ENCODE data around the gene ZNF217. TPM values are rescaled to one million over a fixed set of nuclear protein-coding genes. Genes with fewer than 3 reads are reported as not detected.

ZNF217 gene
- total and polyA plus RNA-seq, 10 of the 15 experiments (the other 5 are each of a cell fraction or from before 2014, with no cell fraction given) = 8.5 to 76.6 (median 40.6) TPM

GRCh38 chr20:53579581-53580375, 13.9 kb downstream of the ZNF217 start:
- H3K4me1 ChIP-seq (ENCODE audit: control insufficient read depth, insufficient read depth, low read length) = peaks cover 9% of the 10 kb centered on the region
- in situ Hi-C loops (cut with MboI) = loop anchor here (5.0 to 10.0 kb wide), 5 partner anchors 265 to 625 kb away; partner anchors contain the start of gene PFDN4
- POLR2A ChIA-PET = interaction anchor here (0.6 to 1.5 kb wide), 6 partner anchors 11 to 338 kb away, joined by 3 to 6 read pairs (median 4); partner anchors contain the start of gene ZNF217
- TF ChIP-seq RUNX3 (IDR thresholded peaks at IDR 0.05; ENCODE audit: low read length) = 0 out of 2 replicates have a peak, but pooled peaks have one; percentile 13
- peak; percentile 65; the same call in 1 of the 2 replicates for TF ChIP-seq SIN3A (IDR thresholded peaks at IDR 0.05; ENCODE audit: low read depth, low read length)
- 0 out of 2 replicates have a peak, but pooled peaks have one; percentile 10 for TF ChIP-seq ZNF24 (IDR thresholded peaks at IDR 0.05)
- TF ChIP-seq BRCA1 (IDR thresholded peaks at IDR 0.05; ENCODE audit: low read depth, low read length) = no peak
- peak; percentile 55; the same call in 1 of the 2 replicates for TF ChIP-seq CBX5 (IDR thresholded peaks at IDR 0.05; ENCODE audit: low read depth)
- TF ChIP-seq BCL3 (IDR thresholded peaks at IDR 0.05; ENCODE audit: borderline replicate concordance, insufficient read depth, low read depth, low read length, poor library complexity, severe bottlenecking) = no peak
- TF ChIP-seq ZNF207 (IDR thresholded peaks at IDR 0.05; ENCODE audit: borderline replicate concordance) = 0 out of 2 replicates have a peak, but pooled peaks have one; percentile 46
- peak; percentile 84 for TF ChIP-seq RAD51 (IDR thresholded peaks at IDR 0.05)
- TF ChIP-seq SMARCA5 (IDR thresholded peaks at IDR 0.05) = peak; percentile 23; the same call in 1 of the 2 replicates
- no peak for TF ChIP-seq PBX3 (IDR thresholded peaks at IDR 0.05; ENCODE audit: insufficient replicate concordance, low read depth, low read length)
- TF ChIP-seq SMC3 (IDR thresholded peaks at IDR 0.05; ENCODE audit: borderline replicate concordance, low read length) = no peak
- TF ChIP-seq CUX1 (IDR thresholded peaks at IDR 0.05; ENCODE audit: insufficient replicate concordance, low read depth, low read length) = no peak
- TF ChIP-seq MAX (IDR thresholded peaks at IDR 0.05; ENCODE audit: low read depth, low read length) = no peak
- 0 out of 2 replicates have a peak, but pooled peaks have one; percentile 20 for TF ChIP-seq JUNB (IDR thresholded peaks at IDR 0.05)

More at GRCh38 chr20:53579581-53580375, 13.9 kb downstream of the ZNF217 start:
- peaks cover 34 to 44% of the 10 kb centered on the region in 2 experiments for H3K36me3 ChIP-seq (ENCODE audit: control insufficient read depth in 2 of 2, insufficient read depth in 2 of 2, low read length in 1 of 2)
- SMC1A ChIA-PET (ENCODE audit: uncharacterized antibody, unreplicated experiment) = interaction anchor here (0.8 to 5.0 kb wide), 35 partner anchors 15 to 483 kb away, joined by 3 to 33 read pairs (median 5); no protein-coding TSS in a partner anchor
- no peak for FAIRE-seq
- peaks cover 99% of the 10 kb centered on the region for H3K79me2 ChIP-seq (ENCODE audit: control insufficient read depth, insufficient read depth, low read length)
- H3K27ac ChIP-seq (ENCODE audit: control insufficient read depth, insufficient read depth) = peak overlapping the region; percentile 69
- CTCF ChIA-PET = interaction anchor here (0.6 to 3.4 kb wide), 14 partner anchors 42 to 484 kb away, joined by 3 to 38 read pairs (median 3); no protein-coding TSS in a partner anchor
- DNase-seq (ENCODE audit: low read depth, low spot score) = no peak
- ATAC-seq = peak; percentile 39
- H3K4me3 ChIP-seq = peak overlapping the region; percentile 79
- WGBS (ENCODE audit: insufficient coverage, insufficient replicate concordance, low lambda C conversion rate, missing lambda C conversion rate) = 2% methylated on average over 10 of the region's 10 CpGs
- H3K9ac ChIP-seq (ENCODE audit: control insufficient read depth, insufficient read depth, low read length) = peak overlapping the region; percentile 75
- H3K9me3 ChIP-seq (replicated peaks; ENCODE audit: control insufficient read depth, insufficient read depth, low read length) = no peaks in the 10 kb centered on the region; the same call in 2 of the 3 replicates
- H2AFZ ChIP-seq (ENCODE audit: control insufficient read depth, low read depth, low read length) = no peak overlapping the region
- H3K4me2 ChIP-seq (ENCODE audit: control insufficient read depth, insufficient read depth) = peak overlapping the region; percentile 85
- no peaks in the 10 kb centered on the region for H3K27me3 ChIP-seq (replicated peaks in 1 of 2; ENCODE audit: control insufficient read depth in 2 of 2, insufficient read depth in 2 of 2, low read length in 1 of 2)
- RAD21 ChIA-PET (ENCODE audit: unreplicated experiment) = interaction anchor here (0.7 to 2.2 kb wide), 26 partner anchors 9 to 484 kb away, joined by 3 to 26 read pairs (median 4); no protein-coding TSS in a partner anchor
- intact Hi-C loops (cut with micrococcal nuclease; ENCODE audit: unreplicated experiment) = loop anchor here (1.0 to 10.0 kb wide), 9 partner anchors 63 to 615 kb away; no protein-coding TSS in a partner anchor
- peaks cover 13% of the 10 kb centered on the region for H4K20me1 ChIP-seq (ENCODE audit: control insufficient read depth, insufficient read depth)
- BruUV-seq (replicated peaks) = no TSS peak

Data from GM12878 (cell line).